HG03432 (cell line): ENCODE data around the gene CBX8.
"Not testable (repeated sequence)": the region's sequence is repeated elsewhere in the genome, so short reads cannot be mapped to it uniquely, and the experiment has no call there.

Experiments used
- ATAC-seq: cut with Tn5 transposase; IDR thresholded peaks from one replicate; pipeline ENCODE4 v1.9.1; 2021; ENCODE audit warnings: mild to moderate bottlenecking, moderate library complexity; ENCODE audit not compliant: unreplicated experiment

The CBX8 gene

GRCh38 chr17:79781736-79782575, 14.9 kb downstream of the CBX8 start:
- no peak for ATAC-seq

DNA sequence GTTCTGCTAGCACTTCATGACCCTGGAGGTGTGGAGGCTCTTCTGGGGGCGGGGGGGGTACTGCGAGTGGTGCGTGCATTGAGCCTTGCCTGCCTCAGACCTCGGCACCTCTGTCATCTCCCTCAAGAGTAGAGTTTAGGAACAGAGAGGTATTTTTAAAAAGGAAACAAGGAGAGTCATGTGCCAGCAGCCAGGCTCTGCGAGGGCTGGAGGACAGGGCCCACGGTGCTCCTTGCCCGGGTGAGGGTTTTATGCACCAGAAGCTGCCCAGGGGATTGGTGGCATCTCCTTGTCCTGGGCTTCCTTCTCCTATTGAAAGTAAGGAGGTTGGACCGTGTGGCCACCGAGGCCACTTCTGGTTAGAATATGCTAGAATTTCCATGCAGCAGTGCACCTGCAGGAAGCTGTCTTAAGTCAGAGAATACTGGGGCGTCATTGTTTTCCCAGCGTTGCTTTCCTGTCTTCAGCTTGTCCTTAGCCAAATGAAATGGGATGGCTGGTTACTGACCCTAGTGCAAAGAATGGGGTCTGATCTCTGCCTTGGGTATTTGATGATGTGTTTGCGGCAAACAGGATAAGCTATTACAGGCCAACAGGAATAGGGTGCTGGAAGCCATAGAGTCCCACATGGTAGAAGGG, 15.7 kb downstream of the CBX8 start:
- no peak for ATAC-seq

DNA sequence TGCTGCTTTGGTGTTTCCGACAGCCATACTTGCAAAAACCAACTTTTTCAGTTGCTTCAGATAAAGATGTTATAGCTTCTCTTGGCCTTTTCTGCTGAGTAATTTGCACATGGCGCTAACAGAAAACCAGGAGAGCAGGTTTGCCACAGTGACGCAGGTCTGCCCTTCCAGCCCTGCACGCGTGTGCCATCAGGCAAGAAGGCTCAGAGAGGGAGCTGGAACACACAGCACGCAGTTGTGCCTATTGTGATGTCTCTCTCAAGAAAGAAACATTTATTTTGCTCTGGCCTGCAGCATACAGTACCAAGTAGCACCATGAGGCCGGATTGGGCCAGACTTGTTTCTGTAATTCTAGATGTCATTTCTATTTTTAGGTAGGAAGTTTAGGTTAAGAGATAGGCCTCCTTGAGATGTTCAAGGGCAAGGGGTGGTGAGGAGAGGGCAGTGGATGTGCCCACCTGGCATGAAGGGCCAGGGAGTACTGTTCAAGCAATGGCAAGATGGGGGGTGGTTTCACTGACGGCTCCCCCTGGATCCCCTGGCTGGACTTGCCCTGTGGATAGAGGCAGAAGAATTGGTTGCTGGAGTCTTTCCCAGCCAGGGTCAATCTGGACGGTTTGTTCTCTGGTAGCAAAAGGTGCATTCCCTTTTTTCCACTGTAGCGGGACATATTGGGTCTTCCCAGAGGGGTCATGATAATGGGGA, 17.1 kb downstream of the CBX8 start:
- ATAC-seq, result no peak

DNA sequence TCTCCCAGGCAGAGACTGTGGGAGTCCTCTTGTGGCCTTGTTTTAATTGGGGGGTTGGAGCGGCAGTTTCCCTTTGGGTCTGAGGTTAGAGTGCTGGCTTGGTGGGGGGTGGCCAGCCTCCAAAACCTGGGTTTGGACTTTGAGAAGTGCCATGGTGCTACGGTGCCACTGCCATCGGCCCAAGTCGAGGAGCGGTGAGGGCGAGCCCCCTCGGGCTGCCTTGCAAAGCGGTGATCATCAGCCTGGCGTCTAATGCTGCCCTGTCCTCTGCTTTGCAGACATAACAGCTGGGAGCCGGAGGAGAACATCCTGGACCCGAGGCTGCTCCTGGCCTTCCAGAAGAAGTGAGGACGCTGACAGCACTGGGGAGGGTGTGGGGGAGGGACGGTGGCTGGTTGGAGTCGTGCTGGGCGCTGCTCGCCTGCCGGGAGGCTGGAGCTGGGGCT, 17.8 kb downstream of the CBX8 start:
- no peak for ATAC-seq

DNA sequence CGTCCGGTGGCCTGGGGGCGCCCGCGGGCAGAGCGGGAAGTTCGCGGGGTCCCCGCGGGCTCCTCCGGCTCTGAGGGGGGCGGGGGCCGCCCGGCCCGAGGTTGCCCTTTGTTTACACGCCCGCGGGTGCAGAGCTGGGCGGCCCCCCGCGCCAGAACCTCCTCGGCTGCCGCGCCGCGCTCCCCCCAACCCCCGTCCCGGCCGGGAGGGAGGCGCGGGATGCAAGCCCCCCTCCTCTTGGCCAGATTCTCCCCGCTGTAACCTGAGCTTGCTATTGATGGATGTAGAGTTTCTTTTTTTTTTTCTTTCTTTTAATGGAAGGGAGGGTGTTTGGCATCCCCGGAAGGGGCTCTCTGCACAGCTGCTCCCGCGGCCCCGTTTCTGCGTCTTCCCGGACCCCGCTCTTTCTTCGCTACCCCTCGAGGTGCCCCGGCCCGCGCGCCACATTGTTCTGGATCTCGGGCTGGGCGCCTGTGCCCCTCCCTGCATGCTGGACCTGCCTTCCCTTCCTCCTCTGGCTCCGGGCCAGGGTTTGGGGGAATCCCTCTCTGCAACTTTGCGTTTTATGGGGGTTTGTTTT, 18.3 kb downstream of the CBX8 start:
- ATAC-seq, result peak; percentile 22

DNA sequence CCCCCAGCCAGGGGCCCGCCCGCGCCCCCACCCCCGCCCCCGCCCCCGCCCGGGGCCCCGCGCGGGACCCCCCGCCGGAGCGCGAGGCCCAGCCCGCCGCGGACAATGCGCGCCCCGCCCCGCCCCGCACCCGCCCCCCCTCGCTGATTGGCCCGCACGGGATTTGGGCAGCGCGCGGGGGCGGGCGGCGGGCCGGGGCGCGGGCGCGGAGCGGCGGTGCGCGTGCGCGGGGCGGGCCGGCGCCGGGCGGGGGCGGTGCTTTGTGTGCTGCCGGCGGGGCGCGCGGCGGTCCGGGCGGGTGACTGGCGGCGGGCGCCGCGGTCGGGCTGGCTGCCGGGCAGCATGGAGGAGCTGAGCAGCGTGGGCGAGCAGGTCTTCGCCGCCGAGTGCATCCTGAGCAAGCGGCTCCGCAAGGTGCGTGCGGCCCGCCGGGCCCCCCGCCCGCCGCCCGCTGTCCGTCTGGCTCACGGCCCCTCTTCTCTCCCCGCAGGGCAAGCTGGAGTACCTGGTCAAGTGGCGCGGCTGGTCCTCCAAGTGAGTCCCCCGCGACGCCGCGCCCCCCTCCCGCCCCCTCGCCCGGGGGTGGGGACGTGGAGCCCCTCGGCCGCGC, 18.9 kb downstream of the CBX8 start, which contains the start of gene CBX2:
TSS of gene CBX2 (plus strand) at position 255 of the 610 bp plus-strand sequence. CDS start at position 343, 88 bp downstream.
- ATAC-seq, result peak; percentile 67

- no peak for ATAC-seq
These were observed 19.6 kb downstream of the CBX8 start for GRCh38 chr17:79777120-79777893.

- no peak for ATAC-seq
These were observed 20.3 kb downstream of the CBX8 start for GRCh38 chr17:79776376-79777119.

DNA sequence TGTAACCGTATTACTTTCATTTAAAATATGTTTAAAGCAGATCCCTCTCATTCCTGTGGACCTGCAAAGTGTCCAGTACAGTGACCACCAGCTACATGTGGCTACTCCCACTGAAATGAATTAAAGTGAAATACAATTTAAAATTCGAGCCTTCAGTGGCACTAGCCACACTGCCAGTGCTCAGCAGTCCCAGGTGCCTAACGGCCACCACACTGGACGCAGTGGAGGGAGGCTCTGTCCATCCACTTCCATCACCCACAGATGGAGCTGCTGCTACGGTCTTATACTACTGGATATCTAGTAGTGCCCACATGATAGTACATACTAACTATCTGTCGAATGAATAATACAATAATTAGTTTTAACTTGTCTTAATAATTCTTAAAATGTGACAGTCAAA, 21.2 kb downstream of the CBX8 start:
- no peak for ATAC-seq

DNA sequence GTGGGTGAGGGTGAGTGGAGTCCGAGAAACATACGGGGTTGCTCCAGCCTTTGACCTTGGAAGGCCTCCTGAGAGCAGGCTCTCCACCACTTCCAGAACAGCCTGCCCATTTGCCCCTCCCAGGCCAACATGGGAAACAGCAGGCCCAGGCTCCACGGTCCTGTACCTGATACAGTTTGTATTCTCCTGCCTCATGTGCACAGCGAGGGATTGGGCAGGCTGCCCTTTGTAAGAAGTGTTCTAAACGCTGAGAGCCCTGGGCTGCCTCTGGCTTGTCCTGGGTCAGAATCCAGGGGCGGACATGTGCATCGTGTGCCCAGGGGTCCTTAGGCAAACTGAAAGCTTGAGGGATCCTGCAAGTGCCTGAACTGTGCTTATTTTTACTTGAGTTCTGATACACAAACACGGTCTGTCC, 22.3 kb downstream of the CBX8 start:
- no peak for ATAC-seq

GRCh38 chr17:79772726-79773125, 24.2 kb downstream of the CBX8 start:
- not testable (repeated sequence) for ATAC-seq

GRCh38 chr17:79771276-79771675, 25.6 kb downstream of the CBX8 start:
- no peak for ATAC-seq

- no peak for ATAC-seq
These were observed 27.0 kb downstream of the CBX8 start for GRCh38 chr17:79769570-79770506.

DNA sequence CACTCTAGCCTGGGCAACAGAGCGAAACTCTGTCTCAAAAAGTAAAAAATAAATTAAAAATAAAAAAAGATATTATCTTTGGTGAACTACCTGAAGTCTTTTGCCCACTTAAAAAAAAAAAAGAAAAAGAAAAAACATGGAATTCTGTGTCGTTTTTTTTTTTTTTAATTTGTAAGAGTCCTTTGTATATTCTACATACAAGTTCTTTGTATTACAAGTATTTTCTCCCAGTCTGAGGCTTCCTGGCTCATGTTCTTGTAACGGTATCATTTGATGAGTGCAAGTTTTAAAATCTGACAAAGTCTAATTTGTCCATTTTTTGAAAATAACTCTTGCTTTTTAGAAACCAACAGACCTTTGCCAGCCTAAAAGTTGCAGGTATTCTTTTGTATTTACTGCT, 31.2 kb downstream of the CBX8 start:
- no peak for ATAC-seq

- ATAC-seq, result no peak
These were observed 34.8 kb downstream of the CBX8 start for GRCh38 chr17:79761894-79762589.

DNA sequence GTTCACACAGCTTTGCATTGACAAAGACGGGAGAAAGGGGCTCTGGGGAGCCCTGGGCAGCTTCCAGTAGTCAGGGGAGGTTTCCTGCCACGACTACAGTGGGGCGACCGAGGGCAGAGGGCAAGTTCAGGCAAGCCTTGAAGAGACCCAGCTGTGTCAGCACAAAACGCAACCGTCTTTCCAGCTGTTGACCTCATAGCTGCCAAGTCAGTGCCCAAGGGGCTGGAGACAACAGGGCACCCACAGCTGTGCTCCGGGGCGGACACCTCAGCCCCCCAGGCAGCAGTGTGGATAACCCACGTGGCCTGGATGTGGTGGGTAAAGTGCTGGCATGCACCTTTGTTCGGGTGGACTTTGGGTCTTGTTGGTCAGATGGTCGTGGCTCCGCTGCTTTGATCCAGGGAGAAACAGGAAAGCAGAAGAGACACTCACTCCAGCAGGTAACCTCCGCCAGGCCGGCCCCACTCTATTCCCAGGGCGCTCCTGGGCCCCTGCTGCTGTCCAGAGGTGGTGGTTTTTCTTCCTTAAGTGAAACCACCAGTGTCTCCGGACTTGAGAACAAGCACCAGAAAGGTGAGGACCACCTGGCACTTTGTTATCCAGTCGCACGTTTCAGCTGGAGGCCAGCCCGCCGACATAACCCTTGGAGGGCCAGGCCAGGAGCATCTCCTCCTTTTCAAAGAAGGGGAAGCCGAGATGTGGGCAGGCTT, 36.5 kb downstream of the CBX8 start:
- no peak for ATAC-seq

- no peak for ATAC-seq
These were observed 38.6 kb downstream of the CBX8 start for GRCh38 chr17:79758271-79758670.
